Measurements from ENCODE around the gene TVP23A. TPM values are rescaled to one million over a fixed set of nuclear protein-coding genes. Genes with fewer than 3 reads are reported as not detected.

TVP23A gene
- polyA plus RNA-seq, 1 of the 3 experiments (the other 2 are of a cell fraction), result 0.35 TPM

- Histone ChIP-seq H3K4me1 (ENCODE audit: control insufficient read depth in 1 of 2, insufficient read depth in 2 of 2, low read depth in 1 of 2, low read length in 1 of 2) (no peaks in the 10 kb centered on the region), H2AFZ (ENCODE audit: low read depth) (no peak overlapping the region), H3F3A (replicated peaks; ENCODE audit: insufficient read depth) (no peaks in the 10 kb centered on the region), H3K9me2 (no peaks in the 10 kb centered on the region), H3K4me3 (ENCODE audit: low read depth in 2 of 2, low read length in 1 of 2) (no peak overlapping the region), H3K4me2 (no peak overlapping the region), H3K27me3 (ENCODE audit: insufficient read depth) (no peaks in the 10 kb centered on the region), H3K79me2 (ENCODE audit: insufficient read depth) (no peaks in the 10 kb centered on the region), H3K36me3 (replicated peaks in 1 of 2; ENCODE audit: control insufficient read depth in 1 of 2, insufficient read depth in 2 of 2, low read length in 1 of 2) (no peaks in the 10 kb centered on the region), H3K9me3 (no peaks in the 10 kb centered on the region), H3K27ac (ENCODE audit: low read depth in 2 of 2, low read length in 1 of 2) (no peak overlapping the region), H3K9ac (no peak overlapping the region), H4K20me1 (ENCODE audit: insufficient read depth) (no peaks in the 10 kb centered on the region)
- WGBS (ENCODE audit: low lambda C conversion rate), result 72% methylated on average over 3 of the region's 3 CpGs
- no peak for TF ChIP-seq GATA2 (CRISPR knock-in tag; IDR thresholded peaks at IDR 0.05)
- DNase-seq, result no peak
- POLR2A ChIA-PET, result interaction anchor here (0.6 kb wide), 1 partner anchor 536 kb away, joined by 3 read pairs; no protein-coding TSS in a partner anchor
- CTCF ChIA-PET, result no interaction called here
Observed at GRCh38 chr16:10799736-10800135, 18.9 kb downstream of the TVP23A start.

- H3F3A ChIP-seq (replicated peaks; ENCODE audit: insufficient read depth), result no peaks in the 10 kb centered on the region
- no peaks in the 10 kb centered on the region for H3K9me3 ChIP-seq
- no peak overlapping the region for H3K27ac ChIP-seq (ENCODE audit: low read depth in 2 of 2, low read length in 1 of 2)
- no peak overlapping the region for H3K4me2 ChIP-seq
- H3K36me3 ChIP-seq (replicated peaks in 1 of 2; ENCODE audit: control insufficient read depth in 1 of 2, insufficient read depth in 2 of 2, low read length in 1 of 2), result no peaks in the 10 kb centered on the region
- no peaks in the 10 kb centered on the region for H4K20me1 ChIP-seq (ENCODE audit: insufficient read depth)
- ChIA-PET CTCF (no interaction called here), POLR2A (no interaction called here)
- H3K27me3 ChIP-seq (ENCODE audit: insufficient read depth), result no peaks in the 10 kb centered on the region
- no peak for DNase-seq
- WGBS (ENCODE audit: low lambda C conversion rate), result 71% methylated on average over 4 of the region's 4 CpGs
- no peaks in the 10 kb centered on the region for H3K4me1 ChIP-seq (ENCODE audit: control insufficient read depth in 1 of 2, insufficient read depth in 2 of 2, low read depth in 1 of 2, low read length in 1 of 2)
- H3K4me3 ChIP-seq (ENCODE audit: low read depth in 2 of 2, low read length in 1 of 2), result no peak overlapping the region
- H2AFZ ChIP-seq (ENCODE audit: low read depth), result no peak overlapping the region
- H3K9ac ChIP-seq, result no peak overlapping the region
- H3K79me2 ChIP-seq (ENCODE audit: insufficient read depth), result no peaks in the 10 kb centered on the region
- no peaks in the 10 kb centered on the region for H3K9me2 ChIP-seq
- TF ChIP-seq RCOR1 (IDR thresholded peaks at IDR 0.05; ENCODE audit: low read length) (no peak), SMC3 (IDR thresholded peaks at IDR 0.05; ENCODE audit: low read depth, low read length) (no peak), SIN3A (IDR thresholded peaks at IDR 0.05; ENCODE audit: borderline replicate concordance, low read depth, low read length) (no peak), IRF3 (IDR thresholded peaks at IDR 0.05; ENCODE audit: low read depth, low read length) (no peak), GABPA (IDR thresholded peaks at IDR 0.05; ENCODE audit: low read depth) (no peak), USF1 (IDR thresholded peaks at IDR 0.05; ENCODE audit: borderline replicate concordance, low read depth) (no peak), MEF2A (IDR thresholded peaks at IDR 0.05; ENCODE audit: borderline replicate concordance, low read depth) (no peak), RXRA (IDR thresholded peaks at IDR 0.05; ENCODE audit: borderline replicate concordance, low read depth) (no peak), GATA2 (CRISPR knock-in tag; IDR thresholded peaks at IDR 0.05) (no peak), JUND (IDR thresholded peaks at IDR 0.05) (no peak), PBX3 (IDR thresholded peaks at IDR 0.05) (no peak), EZH2phosphoT487 (IDR thresholded peaks at IDR 0.05; ENCODE audit: borderline replicate concordance, low read depth) (no peak), ZBTB33 (IDR thresholded peaks at IDR 0.05; ENCODE audit: borderline replicate concordance, low read depth) (no peak), CHD2 (IDR thresholded peaks at IDR 0.05; ENCODE audit: low read length, partially characterized antibody) (no peak), REST (IDR thresholded peaks at IDR 0.05; ENCODE audit: low read depth, low read length) (no peak), RFX5 (IDR thresholded peaks at IDR 0.05; ENCODE audit: low read length) (no peak), POLR2AphosphoS5 (IDR thresholded peaks at IDR 0.05; ENCODE audit: low read depth, low read length) (no peak), USF2 (IDR thresholded peaks at IDR 0.05; ENCODE audit: borderline replicate concordance, low read depth, low read length) (no peak), FOSL2 (IDR thresholded peaks at IDR 0.05; ENCODE audit: borderline replicate concordance, low read depth) (no peak)
Observed at GRCh38 chr16:10791048-10791447, 27.5 kb downstream of the TVP23A start.
